Measurements from ENCODE around the gene FAM209B. TPM values are rescaled to one million over a fixed set of nuclear protein-coding genes. Genes with fewer than 3 reads are reported as not detected.

The FAM209B gene
- total RNA-seq, 6 donors from 2014 or later: 0.64 to 0.89 TPM; not detected in 4

DNA sequence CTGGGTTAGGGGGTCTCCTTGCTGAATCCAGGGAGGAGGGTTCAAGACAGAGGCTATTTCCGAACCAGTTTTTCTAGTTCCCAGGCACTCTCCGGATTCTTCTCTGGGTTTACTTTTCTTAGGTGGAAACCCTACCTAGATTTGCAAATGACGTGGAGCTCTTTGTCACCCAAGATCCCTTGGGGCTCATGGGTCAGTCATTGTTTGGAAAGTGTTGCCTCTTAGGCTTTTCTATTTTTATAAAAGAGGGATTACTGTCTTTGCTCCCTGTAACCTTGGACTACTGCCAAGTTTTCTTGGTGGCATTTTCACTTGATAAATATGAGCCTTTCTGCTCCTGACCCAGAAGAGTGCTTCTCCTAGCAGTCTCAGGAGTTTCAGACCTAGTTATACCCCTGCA lies 33.6 kb downstream of the FAM209B start:
- WGBS, 2 donors: 49 to 52% methylated on average over 3 of the region's 3 CpGs
- Histone ChIP-seq H3K27ac (no peak overlapping the region), H3K36me3 (no peaks in the 10 kb centered on the region), H3K4me1 (no peaks in the 10 kb centered on the region), H3K27me3 (no peaks in the 10 kb centered on the region), H3K4me3 (no peak overlapping the region), H3K9me3 (no peaks in the 10 kb centered on the region)
- no peak for TF ChIP-seq EP300 (IDR thresholded peaks at IDR 0.05)
- DNase-seq: no peak
- ATAC-seq (ENCODE audit: low FRiP score in 2 of 2): no peak

GRCh38 chr20:56570832-56571231 lies 37.8 kb downstream of the FAM209B start:
- Histone ChIP-seq H3K4me1 (no peaks in the 10 kb centered on the region), H3K27me3 (no peaks in the 10 kb centered on the region), H3K4me3 (no peak overlapping the region), H3K27ac (no peak overlapping the region), H3K36me3 (no peaks in the 10 kb centered on the region), H3K9me3 (no peaks in the 10 kb centered on the region)
- TF ChIP-seq POLR2AphosphoS5 (IDR thresholded peaks at IDR 0.05) (no peak), EP300 (IDR thresholded peaks at IDR 0.05) (no peak), POLR2A (IDR thresholded peaks at IDR 0.05) (no peak)
- TF ChIP-seq, protein P1, sequence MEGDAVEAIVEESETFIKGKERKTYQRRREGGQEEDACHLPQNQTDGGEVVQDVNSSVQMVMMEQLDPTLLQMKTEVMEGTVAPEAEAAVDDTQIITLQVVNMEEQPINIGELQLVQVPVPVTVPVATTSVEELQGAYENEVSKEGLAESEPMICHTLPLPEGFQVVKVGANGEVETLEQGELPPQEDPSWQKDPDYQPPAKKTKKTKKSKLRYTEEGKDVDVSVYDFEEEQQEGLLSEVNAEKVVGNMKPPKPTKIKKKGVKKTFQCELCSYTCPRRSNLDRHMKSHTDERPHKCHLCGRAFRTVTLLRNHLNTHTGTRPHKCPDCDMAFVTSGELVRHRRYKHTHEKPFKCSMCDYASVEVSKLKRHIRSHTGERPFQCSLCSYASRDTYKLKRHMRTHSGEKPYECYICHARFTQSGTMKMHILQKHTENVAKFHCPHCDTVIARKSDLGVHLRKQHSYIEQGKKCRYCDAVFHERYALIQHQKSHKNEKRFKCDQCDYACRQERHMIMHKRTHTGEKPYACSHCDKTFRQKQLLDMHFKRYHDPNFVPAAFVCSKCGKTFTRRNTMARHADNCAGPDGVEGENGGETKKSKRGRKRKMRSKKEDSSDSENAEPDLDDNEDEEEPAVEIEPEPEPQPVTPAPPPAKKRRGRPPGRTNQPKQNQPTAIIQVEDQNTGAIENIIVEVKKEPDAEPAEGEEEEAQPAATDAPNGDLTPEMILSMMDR (IDR thresholded peaks at IDR 0.05): no peak
- DNase-seq (no peak), ATAC-seq (ENCODE audit: low FRiP score in 2 of 2) (no peak)
- WGBS, 2 donors: 48 to 76% methylated on average over 2 of the region's 2 CpGs

GRCh38 chr20:56572172-56572571 lies 39.1 kb downstream of the FAM209B start:
- TF ChIP-seq EP300 (IDR thresholded peaks at IDR 0.05) (no peak), POLR2AphosphoS5 (IDR thresholded peaks at IDR 0.05) (no peak), POLR2A (IDR thresholded peaks at IDR 0.05) (no peak)
- TF ChIP-seq, protein P1 (IDR thresholded peaks at IDR 0.05): no peak
- H3K27ac ChIP-seq: no peak overlapping the region
- no peaks in the 10 kb centered on the region for H3K4me1 ChIP-seq
- H3K4me3 ChIP-seq: no peak overlapping the region
- no peaks in the 10 kb centered on the region for H3K27me3 ChIP-seq
- WGBS, 2 donors: 81 to 82% methylated on average over 4 of the region's 4 CpGs
- ATAC-seq (ENCODE audit: low FRiP score in 2 of 2): no peak
- H3K9me3 ChIP-seq: no peaks in the 10 kb centered on the region
- no peaks in the 10 kb centered on the region for H3K36me3 ChIP-seq
- DNase-seq: no peak

- TF ChIP-seq POLR2AphosphoS5 (IDR thresholded peaks at IDR 0.05) (no peak), EP300 (IDR thresholded peaks at IDR 0.05) (no peak), POLR2A (IDR thresholded peaks at IDR 0.05) (no peak)
- TF ChIP-seq, protein P1 (IDR thresholded peaks at IDR 0.05): no peak
- ATAC-seq (ENCODE audit: low FRiP score in 2 of 2): no peak
These were observed 40.9 kb downstream of the FAM209B start for GRCh38 chr20:56573986-56574385.

DNA sequence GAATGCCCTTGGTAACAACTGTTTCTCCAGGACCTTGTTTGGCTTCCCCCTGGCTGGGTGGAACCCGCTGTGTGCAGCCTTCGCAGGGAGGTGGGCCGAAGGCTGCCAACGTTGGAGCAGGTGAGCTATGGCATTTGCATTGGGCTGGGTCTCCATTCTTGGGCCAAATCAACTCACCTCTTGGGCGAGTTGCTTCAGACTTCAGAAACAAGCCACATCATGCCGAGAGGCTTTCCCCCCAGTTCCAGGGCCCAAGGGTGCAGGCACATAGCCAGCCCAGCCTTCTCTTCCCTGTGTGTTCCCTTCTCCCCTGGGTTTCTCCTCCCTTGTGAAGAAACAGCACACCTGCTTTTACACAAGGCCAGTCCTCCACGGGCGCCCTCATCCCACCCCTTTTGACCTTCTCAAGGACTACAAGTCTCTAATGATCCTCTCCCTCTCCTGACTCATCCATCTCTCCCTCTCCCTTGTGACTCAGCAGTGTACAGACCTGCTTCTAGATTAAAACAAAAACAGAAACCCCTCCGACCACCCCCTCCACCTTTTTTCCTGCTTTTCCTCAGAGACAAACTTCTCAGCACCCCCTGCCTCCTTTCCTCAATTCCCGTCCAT lies 41.6 kb downstream of the FAM209B start:
- TF ChIP-seq POLR2A (IDR thresholded peaks at IDR 0.05): no peak
- no peak for TF ChIP-seq EP300 (IDR thresholded peaks at IDR 0.05)
- TF ChIP-seq POLR2AphosphoS5 (IDR thresholded peaks at IDR 0.05): no peak
- TF ChIP-seq, protein P1 (IDR thresholded peaks at IDR 0.05): no peak
- ATAC-seq (ENCODE audit: low FRiP score in 2 of 2) (no peak), DNase-seq (no peak)

More at GRCh38 chr20:56573986-56574385, 40.9 kb downstream of the FAM209B start:
- Histone ChIP-seq H3K4me1 (no peaks in the 10 kb centered on the region), H3K27ac (no peak overlapping the region), H3K27me3 (no peaks in the 10 kb centered on the region), H3K9me3 (no peaks in the 10 kb centered on the region), H3K4me3 (no peak overlapping the region), H3K36me3 (no peaks in the 10 kb centered on the region)
- DNase-seq: no peak
- WGBS, 2 donors: 79 to 80% methylated on average over 3 to 5 of the region's 5 CpGs

More for the DNA sequence above, 41.6 kb downstream of the FAM209B start:
- Histone ChIP-seq H3K36me3 (no peaks in the 10 kb centered on the region), H3K9me3 (no peaks in the 10 kb centered on the region), H3K27ac (no peak overlapping the region), H3K27me3 (no peaks in the 10 kb centered on the region), H3K4me3 (no peak overlapping the region), H3K4me1 (no peaks in the 10 kb centered on the region)
- WGBS, 2 donors: 71 to 84% methylated on average over 5 to 10 of the region's 10 CpGs

Data from upper lobe of left lung (tissue), 6 donors.